ENCODE measurements around the gene FAM107B. TPM values are rescaled to one million over a fixed set of nuclear protein-coding genes. Genes with fewer than 3 reads are reported as not detected.
"Not testable (repeated sequence)": the region's sequence is repeated elsewhere in the genome, so short reads cannot be mapped to it uniquely, and the experiment has no call there.

FAM107B gene
- total RNA-seq, 4 donors from 2014 or later = 19.5 to 35.2 (median 25.6) TPM

- no peak overlapping the region for H3K4me3 ChIP-seq
- no peaks in the 10 kb centered on the region for H3K4me1 ChIP-seq
- H3K9me3 ChIP-seq = no peaks in the 10 kb centered on the region
- H3K27ac ChIP-seq = no peak overlapping the region
- 73% methylated on average over 16 of the region's 16 CpGs for WGBS
- no peak for DNase-seq (ENCODE audit: low spot score in 2 of 2)
- no peaks in the 10 kb centered on the region for H3K36me3 ChIP-seq
- H3K27me3 ChIP-seq = no peaks in the 10 kb centered on the region
- TF ChIP-seq EP300 (IDR thresholded peaks at IDR 0.05) = no peak
- no peak for TF ChIP-seq POLR2A (IDR thresholded peaks at IDR 0.05)
- no peak for TF ChIP-seq POLR2AphosphoS5 (IDR thresholded peaks at IDR 0.05)
- TF ChIP-seq, protein P1, sequence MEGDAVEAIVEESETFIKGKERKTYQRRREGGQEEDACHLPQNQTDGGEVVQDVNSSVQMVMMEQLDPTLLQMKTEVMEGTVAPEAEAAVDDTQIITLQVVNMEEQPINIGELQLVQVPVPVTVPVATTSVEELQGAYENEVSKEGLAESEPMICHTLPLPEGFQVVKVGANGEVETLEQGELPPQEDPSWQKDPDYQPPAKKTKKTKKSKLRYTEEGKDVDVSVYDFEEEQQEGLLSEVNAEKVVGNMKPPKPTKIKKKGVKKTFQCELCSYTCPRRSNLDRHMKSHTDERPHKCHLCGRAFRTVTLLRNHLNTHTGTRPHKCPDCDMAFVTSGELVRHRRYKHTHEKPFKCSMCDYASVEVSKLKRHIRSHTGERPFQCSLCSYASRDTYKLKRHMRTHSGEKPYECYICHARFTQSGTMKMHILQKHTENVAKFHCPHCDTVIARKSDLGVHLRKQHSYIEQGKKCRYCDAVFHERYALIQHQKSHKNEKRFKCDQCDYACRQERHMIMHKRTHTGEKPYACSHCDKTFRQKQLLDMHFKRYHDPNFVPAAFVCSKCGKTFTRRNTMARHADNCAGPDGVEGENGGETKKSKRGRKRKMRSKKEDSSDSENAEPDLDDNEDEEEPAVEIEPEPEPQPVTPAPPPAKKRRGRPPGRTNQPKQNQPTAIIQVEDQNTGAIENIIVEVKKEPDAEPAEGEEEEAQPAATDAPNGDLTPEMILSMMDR (IDR thresholded peaks at IDR 0.05) = no peak
These were observed 82.2 kb downstream of the FAM107B start for GRCh38 chr10:14692344-14693076.

DNA sequence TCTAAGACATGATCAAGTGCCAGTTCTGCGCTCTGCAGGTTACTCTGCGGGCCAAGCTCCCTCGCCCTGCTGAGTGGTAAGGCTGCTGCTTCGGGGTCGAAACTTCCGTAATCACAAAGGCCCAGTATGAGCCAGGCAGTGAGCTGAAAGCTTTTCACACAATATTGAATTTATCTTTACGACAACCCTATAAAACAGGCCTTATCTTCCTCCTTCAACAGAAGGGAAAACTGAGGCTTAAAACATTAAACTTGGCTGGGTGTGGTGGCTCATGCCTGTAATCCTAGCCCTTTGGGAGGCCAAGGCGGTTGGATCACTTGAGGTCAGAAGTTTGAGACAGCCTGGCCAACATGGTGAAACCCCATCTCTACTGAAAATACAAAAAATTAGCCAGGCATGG lies 83.3 kb downstream of the FAM107B start:
- TF ChIP-seq, protein P1 (IDR thresholded peaks at IDR 0.05) = no peak
- TF ChIP-seq EP300 (IDR thresholded peaks at IDR 0.05) (no peak), POLR2AphosphoS5 (IDR thresholded peaks at IDR 0.05) (no peak), POLR2A (IDR thresholded peaks at IDR 0.05) (no peak)
- DNase-seq (ENCODE audit: low spot score in 2 of 2) = no peak
- 89% methylated on average over 8 of the region's 8 CpGs for WGBS

GRCh38 chr10:14688606-14689005 lies 86.1 kb downstream of the FAM107B start:
- 56% methylated on average over 5 of the region's 5 CpGs for WGBS
- no peak overlapping the region for H3K27ac ChIP-seq

More for the DNA sequence above, 83.3 kb downstream of the FAM107B start:
- Histone ChIP-seq H3K27ac (no peak overlapping the region), H3K4me3 (no peak overlapping the region), H3K4me1 (no peaks in the 10 kb centered on the region), H3K27me3 (no peaks in the 10 kb centered on the region), H3K36me3 (no peaks in the 10 kb centered on the region), H3K9me3 (no peaks in the 10 kb centered on the region)

DNA sequence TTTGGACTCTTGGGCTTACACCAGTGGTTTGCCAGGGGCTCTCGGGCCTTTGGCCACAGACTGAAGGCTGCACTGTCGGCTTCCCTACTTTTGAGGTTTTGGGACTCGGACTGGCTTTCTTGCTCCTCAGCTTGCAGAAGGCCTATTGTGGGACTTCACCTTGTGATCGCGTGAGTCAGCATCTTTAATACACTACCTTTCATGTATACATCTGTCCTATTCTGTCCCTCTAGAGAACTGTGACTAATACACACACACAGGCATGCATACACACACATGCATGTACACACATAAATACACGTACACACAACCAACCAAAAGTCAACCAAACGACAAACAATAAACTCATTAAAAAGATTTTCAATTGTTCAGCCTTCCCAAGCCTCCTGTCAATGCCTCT lies 86.5 kb downstream of the FAM107B start:
- 91% methylated on average over 7 of the region's 7 CpGs for WGBS
- H3K9me3 ChIP-seq; H3K36me3 ChIP-seq; H3K4me1 ChIP-seq; H3K4me3 ChIP-seq; DNase-seq (ENCODE audit: low spot score in 2 of 2); H3K27ac ChIP-seq; H3K27me3 ChIP-seq: not testable (repeated sequence)

More at GRCh38 chr10:14688606-14689005, 86.1 kb downstream of the FAM107B start:
- Histone ChIP-seq H3K4me3 (no peak overlapping the region), H3K4me1 (no peaks in the 10 kb centered on the region), H3K27me3 (no peaks in the 10 kb centered on the region), H3K36me3 (no peaks in the 10 kb centered on the region), H3K9me3 (no peaks in the 10 kb centered on the region)
- TF ChIP-seq POLR2AphosphoS5 (IDR thresholded peaks at IDR 0.05) (no peak), POLR2A (IDR thresholded peaks at IDR 0.05) (no peak), EP300 (IDR thresholded peaks at IDR 0.05) (no peak)
- TF ChIP-seq, protein P1 (IDR thresholded peaks at IDR 0.05) = no peak
- DNase-seq (ENCODE audit: low spot score in 2 of 2) = no peak

- TF ChIP-seq, protein P1 (IDR thresholded peaks at IDR 0.05) = no peak
- TF ChIP-seq POLR2AphosphoS5 (IDR thresholded peaks at IDR 0.05) = no peak
- no peak for TF ChIP-seq EP300 (IDR thresholded peaks at IDR 0.05)
- no peak for TF ChIP-seq POLR2A (IDR thresholded peaks at IDR 0.05)
- peaks cover 6% of the 10 kb centered on the region for H3K4me1 ChIP-seq
- no peak overlapping the region for H3K4me3 ChIP-seq
- WGBS = 95% methylated on average over 1 of the region's 1 CpG
- no peaks in the 10 kb centered on the region for H3K9me3 ChIP-seq
- H3K27me3 ChIP-seq = no peaks in the 10 kb centered on the region
- no peaks in the 10 kb centered on the region for H3K36me3 ChIP-seq
- no peak overlapping the region for H3K27ac ChIP-seq
- no peak for DNase-seq (ENCODE audit: low spot score in 2 of 2)
These were observed 87.4 kb downstream of the FAM107B start for GRCh38 chr10:14687340-14687739.

Measured in suprapubic skin (tissue), 4 donors.